Fibroblast of gingiva (primary cell): ENCODE data around the gene HMGCS2.
"Not testable (repeated sequence)": the region's sequence is repeated elsewhere in the genome, so short reads cannot be mapped to it uniquely, and the experiment has no call there.

Experiments
- DNase-seq: peaks from one replicate; pipeline ENCODE4 v3.0.0-alpha.2; 2011; ENCODE audit warnings: low read depth

The HMGCS2 gene

DNA sequence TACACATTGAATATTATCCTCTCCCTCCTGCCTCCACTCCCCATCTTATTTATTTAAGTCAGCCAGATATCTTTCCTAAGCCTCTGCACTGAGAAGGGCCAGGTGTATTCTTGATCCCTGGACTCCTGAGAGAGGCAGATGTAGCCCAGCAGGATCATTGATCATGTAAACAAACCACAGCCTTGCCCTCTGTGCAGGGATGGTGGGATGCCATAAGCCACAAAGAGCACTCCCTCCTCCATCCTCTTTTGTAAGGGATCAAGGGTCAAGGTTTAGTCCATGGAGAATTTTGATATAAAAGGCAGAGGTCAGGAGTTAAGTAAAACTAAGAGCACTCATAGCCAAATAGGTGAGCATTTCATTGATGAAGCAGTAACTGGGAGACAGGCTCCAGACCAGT is 39.7 kb downstream of the HMGCS2 start:
- DNase-seq: no peak

DNA sequence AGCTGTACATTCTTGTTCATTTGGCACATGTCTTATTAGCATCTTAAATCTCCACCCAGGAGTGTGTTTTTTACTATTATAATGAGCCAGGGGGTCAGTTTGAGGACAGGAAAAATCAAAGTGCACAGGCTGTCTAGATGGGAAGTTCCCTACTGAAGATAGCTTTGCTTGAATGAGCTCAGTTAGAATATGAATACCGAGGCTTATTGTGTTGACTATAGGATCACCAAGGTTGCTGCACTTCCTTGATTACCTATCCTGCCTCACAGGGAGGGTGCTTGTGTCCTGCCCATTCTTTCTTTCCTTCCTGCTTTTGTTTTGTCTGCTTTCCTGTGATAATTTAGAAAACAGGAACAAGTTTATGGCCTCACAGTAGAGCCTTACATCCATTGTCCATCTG is 40.7 kb downstream of the HMGCS2 start:
- DNase-seq: no peak

DNA sequence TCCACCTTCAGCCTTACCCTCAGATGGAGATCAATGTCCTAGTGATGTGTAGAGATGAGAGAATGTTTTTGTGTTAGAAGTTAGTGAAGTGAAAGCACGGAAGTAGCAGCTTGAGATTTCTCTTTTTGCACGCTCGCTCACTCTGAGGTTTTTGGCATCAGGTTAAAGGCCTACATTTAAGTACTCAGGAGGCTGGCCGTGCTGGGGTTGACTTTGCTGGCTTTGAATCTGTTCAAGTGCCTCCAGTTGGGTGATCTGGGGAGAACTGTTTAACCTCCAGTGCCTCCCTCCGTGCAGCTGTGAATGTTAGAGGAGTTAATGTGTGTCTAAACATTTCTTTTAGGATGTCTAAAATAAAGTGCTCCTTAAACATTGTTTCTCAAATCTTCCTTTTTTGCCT is 43.1 kb downstream of the HMGCS2 start:
- DNase-seq: no peak

DNA sequence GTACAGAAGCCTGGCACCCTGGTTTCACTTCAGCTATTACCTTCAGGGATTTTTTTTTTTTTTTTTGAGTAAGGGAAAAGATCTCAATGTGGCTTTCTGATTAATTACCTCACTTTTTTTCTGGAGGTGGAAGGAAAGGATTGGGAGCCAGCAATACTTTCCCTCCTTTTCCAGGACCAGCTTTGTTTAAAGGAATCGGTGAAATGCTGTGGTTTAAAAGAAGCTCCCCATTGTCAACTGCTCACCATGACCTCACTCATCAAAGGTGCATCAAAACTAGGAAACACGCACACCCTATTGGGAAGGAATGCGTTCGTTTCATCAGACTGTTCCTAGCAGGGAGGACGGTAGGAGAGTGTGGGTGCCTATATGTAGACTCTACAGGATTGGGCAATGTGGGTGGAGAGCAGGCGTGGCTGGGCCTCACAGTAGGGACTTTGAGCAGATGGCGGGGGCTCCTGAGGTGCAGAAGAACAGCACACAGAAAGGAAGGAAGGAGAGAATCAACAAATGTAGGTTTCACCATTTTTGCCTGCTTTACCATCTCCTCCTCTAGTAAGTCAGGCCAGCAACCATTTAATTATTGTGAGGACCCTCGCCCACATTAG is 44.0 kb downstream of the HMGCS2 start:
- DNase-seq: no peak

DNA sequence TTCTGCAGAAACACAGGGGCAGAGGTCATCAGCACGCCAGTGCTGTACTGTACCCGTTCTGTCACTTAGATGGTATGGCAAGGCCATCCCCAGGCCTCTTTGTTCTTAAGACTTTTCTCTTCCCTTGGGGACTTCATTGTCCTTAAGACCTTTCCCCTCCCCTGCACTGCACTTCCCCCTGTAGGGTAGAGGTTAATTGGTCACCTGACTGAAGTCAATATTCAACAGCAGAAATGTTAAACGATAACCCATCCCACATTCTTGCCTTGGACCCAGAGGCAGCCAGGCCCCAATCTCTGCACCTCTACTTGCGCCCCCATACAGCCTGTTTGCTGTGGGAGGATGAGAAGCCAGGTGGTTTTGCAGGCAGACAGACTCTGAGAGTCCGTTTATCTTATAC is 46.8 kb downstream of the HMGCS2 start:
- no peak for DNase-seq

DNA sequence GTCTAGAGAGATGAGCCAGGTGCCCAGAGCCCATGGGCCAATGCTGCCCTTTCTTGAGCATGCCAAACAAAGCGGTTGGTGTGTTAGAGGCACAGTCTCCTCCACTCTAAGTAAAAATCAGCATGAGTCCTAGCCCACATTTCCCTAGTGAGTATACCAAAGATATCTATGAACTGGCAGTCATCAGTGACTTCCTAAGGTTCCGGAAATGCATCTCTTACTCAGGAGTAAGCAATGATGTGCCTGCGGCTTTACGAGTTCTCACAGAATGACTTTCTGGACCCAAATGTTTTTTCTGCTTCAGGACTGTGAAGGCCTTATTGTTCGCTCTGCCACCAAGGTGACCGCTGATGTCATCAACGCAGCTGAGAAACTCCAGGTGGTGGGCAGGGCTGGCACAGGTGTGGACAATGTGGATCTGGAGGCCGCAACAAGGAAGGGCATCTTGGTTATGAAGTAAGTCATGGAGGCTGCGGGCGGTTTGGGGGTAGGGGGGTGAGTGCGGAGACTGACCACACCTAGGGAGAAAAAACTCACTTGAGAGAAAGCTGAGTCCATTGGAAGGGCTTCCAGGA is 47.8 kb downstream of the HMGCS2 start:
- no peak for DNase-seq

DNA sequence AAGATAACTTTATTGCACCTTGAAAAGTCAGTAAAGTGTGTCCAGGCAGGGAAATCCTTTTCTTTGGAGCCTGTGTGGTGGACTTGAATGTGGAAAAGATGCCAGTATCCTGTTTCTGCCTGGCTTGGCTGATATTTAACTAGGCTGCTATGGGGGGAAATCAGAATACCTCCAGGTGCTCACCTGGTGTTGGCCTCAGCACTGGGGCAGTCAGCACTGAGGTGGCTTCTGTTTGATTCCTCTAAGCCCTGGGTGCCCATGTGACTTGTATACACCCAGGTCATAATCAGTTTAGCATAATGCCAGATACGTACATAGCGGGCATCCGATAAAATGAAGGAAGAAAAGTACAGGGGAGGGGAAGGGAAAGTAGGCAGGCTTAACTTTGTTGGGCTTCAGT is 49.7 kb downstream of the HMGCS2 start:
- DNase-seq: no peak

DNA sequence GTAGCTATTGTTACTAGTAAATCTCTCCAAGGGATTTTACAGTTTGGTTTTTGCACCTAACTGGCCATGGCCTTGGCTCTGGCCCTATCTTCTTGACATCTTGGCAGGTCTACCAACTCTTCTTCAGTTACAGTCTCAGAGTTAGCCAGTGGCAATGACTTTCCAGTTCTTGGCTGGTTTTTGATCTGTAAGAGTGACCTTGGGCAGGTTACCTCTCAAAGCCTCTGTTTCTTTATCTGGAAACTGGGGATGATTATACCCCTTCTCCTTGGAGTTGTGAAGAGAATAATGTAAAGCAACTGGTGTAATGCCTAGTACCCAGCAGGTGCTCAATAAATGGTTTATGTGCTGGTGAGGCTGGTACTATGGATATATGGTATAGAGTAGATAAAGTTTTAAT is 50.3 kb downstream of the HMGCS2 start:
- DNase-seq: no peak

DNA sequence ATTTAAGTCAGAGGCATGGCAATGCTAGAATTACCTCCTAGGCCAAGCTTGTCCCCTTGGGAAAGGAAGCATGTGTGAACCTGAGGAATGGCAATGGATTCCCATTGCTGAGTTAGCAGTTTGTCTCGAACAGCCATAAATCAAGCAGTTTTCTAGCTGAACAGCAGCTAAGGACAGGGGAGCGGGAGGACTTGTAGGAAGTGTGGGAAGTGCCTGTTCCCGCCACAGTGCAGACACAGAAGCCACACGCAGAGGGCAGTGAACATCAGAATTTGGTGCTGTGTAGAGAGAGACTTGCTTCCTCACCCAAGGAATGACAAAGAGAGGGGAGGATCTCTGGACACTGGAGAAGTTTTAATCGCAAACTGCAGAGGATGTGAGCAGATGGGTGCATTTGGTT is 53.2 kb downstream of the HMGCS2 start:
- no peak for DNase-seq

DNA sequence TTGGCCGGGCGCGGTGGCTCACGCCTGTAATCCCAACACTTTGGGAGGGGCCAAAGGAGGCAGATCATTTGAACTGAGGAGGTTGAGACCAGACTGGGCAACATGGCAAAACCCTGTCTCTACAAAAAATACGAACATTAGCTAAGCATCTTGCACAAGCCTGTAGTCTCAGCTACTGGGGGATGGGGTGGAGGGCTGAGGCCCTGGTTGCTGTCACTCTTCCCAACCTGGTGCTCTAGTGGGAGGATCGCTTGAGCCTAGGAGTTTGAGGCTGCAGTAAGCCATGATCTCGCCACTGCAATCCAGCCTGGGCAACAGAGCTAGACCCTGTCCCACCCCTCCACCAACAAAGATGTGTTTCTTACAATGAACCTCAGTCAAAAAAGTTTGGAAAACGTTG is 54.1 kb downstream of the HMGCS2 start:
- DNase-seq: peak; percentile 9

DNA sequence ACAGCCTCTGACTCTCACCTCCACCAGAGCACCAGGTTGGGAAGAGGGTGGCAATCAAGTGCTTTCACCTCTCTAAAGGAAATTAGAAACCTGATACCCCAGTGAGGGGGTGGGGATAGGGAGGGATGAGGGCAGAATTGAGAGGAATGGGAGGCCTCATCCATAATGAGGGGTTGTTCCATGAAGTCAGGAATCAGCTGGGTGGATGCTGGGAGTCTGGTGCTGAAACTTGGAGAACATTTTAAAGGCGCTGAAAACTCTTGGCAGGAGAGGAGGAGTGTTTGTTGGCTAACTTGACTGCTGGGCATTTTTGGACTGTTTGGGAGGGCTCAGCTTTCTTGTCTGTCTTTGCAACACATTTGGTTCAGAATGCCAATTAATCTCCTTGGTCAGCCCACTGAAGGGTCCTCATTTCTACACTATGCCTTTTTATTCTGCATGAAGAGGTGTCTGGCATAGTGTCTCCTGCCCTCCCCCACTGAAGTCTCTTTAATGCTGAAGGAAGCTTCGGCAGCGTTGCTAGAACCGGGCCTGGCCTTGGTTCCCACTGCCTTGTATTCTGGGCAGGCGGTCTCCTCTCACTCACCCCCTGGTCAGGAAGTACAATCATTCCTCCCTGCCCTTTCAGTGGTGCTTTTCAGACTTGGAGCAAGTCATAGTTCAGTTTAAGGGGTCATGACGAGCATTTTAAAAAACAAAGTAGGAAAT is 54.8 kb downstream of the HMGCS2 start:
- DNase-seq: peak; percentile 63

DNA sequence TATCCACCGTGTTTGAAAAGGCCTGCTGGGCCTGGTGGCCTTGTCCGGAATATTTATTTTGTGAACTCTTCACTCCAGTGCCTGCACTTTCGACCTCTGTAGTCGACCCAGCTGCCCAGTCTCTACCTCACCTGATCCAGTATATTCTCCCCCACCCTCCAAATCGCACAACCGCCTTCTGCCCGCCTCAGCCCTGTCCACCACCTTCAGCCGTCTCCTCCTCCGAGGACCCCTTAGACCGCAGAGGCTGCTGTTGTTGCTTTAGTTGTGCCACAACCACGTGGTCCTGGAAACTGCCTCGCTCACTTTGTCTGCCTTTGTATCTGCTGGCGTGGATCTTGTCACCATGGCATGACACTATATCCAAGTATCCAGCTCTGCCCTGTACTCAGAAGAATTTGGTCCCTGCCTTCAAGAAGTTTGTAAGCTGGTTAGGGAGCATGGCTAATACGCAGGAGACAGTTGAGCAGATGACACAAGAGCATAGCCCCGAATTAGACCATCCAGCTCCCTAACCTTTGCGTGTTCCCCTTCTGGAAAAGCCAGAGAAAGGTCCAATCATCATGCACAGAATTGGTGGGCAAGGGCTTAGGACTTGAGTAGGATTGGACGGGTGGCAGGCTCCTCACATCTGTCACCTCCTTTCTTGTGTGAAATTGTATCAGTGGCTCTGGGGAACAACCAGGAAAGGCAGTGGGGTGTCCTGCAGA is 55.5 kb downstream of the HMGCS2 start:
- DNase-seq: peak; percentile 6

DNA sequence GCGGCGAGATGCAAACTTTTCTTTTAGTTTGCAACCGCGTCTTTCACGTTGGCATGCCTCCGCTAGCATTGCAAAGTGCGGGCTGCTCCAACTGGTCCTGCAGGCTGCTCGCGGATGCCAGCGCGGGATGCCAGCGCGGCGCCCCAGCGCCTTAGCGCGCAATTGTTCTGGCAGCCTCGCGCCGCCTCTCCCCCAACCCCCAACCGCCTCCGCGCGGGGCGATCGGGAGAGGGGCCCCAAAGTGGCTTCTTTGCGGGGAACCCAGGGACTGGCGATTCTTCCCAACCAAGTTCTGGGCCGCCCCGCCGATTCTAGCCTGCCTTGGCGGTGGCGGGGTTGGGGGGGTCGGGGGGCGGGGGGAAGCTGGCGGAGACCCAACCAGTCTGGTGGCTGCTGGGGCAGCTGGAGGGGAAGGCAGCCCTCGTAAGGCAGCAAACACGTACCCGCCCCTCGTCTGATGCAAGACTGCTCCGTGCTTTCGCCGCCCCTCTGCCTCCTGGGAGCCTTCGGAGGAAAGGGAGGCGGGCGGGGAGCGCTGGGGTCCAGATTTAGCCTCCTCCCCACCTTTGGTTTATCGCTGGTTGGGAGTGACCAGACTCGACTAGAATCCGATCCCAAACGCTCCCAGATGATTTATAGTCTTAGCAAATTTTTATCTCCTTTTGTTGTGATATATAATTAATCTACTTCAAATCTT is 56.2 kb downstream of the HMGCS2 start:
- DNase-seq: peak; percentile 89

DNA sequence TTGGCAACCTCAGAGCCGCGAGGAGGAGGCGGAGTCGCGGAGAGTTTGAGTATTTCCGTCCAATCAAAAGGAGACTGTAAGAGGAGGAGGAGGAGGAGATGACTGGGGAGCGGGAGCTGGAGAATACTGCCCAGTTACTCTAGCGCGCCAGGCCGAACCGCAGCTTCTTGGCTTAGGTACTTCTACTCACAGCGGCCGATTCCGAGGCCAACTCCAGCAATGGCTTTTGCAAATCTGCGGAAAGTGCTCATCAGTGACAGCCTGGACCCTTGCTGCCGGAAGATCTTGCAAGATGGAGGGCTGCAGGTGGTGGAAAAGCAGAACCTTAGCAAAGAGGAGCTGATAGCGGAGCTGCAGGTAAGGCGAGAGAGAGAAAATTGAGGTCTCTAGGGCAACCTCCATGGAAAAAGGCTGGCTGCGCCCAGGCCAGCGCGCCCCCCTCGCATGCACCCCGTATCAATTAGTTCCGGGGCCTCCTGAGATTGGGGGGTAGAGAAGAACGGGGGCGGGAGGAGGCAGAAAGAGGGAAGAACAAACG is 56.8 kb downstream of the HMGCS2 start, which contains the start of gene PHGDH:
PHGDH (plus strand) TSS at position 131 of the 538 bp plus-strand sequence; CDS start at position 220, 89 bp downstream.
- peak; percentile 85 for DNase-seq

DNA sequence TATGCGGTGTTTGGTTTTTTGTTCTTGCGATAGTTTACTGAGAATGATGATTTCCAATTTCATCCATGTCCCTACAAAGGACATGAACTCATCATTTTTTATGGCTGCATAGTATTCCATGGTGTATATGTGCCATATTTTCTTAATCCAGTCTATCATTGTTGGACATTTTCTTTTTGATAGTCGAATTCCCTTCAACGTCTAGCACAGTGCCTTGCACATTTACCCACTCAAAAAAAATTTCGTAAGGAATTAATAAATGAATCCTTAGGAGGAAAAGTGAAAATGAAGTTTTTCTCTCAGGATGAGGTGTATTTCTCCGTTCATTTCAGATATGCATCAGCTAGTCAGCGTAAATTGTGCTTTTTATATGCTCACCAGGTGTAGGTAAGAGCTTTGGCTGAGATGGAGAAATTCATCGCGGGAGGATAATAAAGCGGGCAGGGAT is 57.3 kb downstream of the HMGCS2 start:
- not testable (repeated sequence) for DNase-seq

DNA sequence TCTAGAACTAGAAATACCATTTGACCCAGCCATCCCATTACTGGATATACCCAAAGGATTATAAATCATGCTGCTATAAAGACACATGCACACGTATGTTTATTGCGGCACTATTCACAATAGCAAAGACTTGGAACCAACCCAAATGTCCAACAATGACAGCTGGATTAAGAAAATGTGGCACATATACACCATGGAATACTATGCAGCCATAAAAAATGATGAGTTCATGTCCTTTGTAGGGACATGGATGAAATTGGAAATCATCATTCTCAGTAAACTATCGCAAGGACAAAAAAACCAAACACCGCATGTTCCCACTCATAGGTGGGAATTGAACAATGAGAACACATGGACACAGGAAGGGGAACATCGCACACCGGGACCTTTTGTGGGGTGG is 62.1 kb downstream of the HMGCS2 start:
- not testable (repeated sequence) for DNase-seq

DNA sequence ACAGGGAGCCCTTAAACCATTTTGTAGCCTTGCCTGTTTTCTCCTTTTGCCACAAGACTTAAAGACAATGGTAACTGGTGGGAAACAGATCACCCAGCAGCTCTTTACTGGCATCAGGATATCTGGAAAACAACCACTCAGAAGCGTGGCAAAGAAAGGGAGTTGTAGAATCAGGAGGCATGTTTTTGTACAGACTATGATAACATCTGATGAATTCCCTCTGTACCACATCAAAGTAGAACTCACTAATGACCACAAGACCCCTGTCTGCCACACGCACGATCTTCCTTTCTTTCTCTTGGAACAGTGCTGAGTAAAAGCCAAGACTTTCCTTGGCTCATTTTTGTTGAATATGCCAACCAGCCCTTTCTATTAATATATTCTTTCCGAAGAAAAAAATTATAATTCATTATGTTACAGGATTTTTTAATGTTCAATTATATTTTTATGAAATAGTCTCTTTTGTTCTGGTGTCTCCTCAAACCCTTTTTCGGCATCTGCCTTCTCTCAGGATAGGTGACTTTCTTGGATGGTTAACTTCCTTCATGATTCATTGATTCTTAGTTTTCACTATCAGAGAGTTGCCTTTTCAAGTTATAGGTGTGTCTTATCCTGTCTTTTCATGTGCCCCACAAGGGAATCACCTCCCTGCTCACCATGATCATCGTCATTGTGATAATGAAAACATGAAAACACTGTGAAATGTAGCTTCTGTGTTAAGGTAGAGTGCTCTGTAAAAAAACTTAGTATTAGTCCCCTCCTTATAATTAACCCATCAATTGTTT is 64.8 kb downstream of the HMGCS2 start:
- no peak for DNase-seq

DNA sequence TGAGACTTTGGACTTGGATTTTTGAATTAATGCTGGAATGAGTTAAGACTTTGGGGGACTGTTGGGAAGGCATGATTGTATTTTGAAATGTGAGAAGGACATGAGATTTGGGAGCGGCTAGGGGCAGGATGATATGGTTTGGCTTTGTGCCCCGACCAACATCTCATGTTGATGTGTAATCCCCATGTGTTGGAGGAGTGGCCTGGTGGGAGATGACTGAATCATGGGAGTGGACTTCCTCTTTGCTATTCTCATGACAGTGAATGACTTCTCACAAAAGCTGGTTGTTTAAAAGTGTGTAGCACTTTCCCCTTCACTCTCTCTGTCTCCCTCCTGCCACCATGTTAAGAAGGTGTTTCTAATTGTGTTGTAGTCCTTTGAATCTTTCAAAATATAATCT is 66.3 kb downstream of the HMGCS2 start:
- DNase-seq: no peak

DNA sequence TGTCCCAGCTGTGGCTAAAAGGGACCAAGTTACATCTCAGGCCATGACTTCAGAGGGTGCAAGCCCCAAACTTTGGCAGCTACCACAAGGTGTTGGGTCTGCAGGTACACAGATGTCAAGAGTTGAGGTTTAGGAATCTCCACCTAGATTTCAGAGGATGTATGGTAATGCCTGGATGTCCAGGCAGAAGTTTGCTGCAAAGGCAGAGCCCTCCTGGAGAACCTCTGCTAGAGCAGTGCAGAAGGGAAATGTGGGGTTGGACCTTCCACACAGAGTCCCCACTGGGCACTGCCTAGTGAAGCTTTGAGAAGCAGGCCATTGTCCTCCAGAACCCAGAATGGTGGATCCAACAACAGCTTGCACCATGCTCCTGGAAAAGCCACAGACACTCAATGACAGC is 67.0 kb downstream of the HMGCS2 start:
- no peak for DNase-seq

DNA sequence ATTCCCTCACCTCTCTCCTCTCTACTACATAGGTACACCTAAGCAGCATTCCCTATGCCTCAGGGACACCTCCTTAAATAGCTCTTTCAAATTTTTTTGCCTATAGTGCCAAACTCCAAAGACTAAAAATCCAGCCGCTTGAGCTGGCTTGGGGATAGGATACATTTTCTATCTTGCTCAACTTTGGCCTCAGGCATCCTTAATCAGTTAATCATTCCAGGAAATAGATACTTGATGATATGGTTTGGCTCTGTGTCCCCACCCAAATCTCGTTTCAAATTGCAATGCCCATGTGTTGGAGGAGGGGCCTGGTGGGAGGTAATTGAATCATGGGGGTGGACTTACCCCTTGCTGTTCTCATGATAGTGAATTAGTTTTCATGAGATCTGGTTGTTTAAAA is 68.4 kb downstream of the HMGCS2 start:
- no peak for DNase-seq
